HL-60 (cell line): ENCODE data around the gene SFXN5.

ENCODE experiments used
- POLR2AphosphoS5 ChIP-seq: IDR thresholded peaks from 2 replicates; pipeline ENCODE4 v1.6.1; 2012; ENCODE audit warnings: low read depth
- TF ChIP-seq, protein P1 (sequence below): IDR thresholded peaks from 2 replicates; pipeline ENCODE4 v1.6.1; 2012; ENCODE audit warnings: low read depth; ENCODE audit not compliant: insufficient replicate concordance
- TF ChIP-seq, protein P2 (sequence below): IDR thresholded peaks from one replicate; pipeline ENCODE4 v1.5.1; 2011; ENCODE audit warnings: low read length, control low read depth, inconsistent platforms; ENCODE audit not compliant: insufficient read depth

DNA sequence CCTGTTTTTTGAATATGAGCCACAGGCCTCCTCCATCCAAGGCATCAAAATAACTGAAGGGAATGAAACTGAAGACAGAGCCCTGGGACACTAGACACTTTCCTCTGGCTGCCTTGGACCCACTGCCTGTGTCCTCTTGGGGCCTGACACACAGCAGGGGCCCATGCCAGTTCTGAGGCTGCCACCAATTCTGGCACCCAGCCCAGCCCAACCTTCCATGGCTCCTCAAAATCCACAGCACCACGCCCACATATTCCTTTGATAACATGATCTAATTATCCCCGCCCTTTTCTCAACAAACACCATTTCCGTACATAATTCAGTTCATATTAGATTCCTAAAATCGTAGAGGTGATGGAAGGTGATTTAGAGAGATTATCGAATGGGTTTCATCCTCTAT lies 90.0 kb downstream of the SFXN5 start:
- TF ChIP-seq, protein P1, sequence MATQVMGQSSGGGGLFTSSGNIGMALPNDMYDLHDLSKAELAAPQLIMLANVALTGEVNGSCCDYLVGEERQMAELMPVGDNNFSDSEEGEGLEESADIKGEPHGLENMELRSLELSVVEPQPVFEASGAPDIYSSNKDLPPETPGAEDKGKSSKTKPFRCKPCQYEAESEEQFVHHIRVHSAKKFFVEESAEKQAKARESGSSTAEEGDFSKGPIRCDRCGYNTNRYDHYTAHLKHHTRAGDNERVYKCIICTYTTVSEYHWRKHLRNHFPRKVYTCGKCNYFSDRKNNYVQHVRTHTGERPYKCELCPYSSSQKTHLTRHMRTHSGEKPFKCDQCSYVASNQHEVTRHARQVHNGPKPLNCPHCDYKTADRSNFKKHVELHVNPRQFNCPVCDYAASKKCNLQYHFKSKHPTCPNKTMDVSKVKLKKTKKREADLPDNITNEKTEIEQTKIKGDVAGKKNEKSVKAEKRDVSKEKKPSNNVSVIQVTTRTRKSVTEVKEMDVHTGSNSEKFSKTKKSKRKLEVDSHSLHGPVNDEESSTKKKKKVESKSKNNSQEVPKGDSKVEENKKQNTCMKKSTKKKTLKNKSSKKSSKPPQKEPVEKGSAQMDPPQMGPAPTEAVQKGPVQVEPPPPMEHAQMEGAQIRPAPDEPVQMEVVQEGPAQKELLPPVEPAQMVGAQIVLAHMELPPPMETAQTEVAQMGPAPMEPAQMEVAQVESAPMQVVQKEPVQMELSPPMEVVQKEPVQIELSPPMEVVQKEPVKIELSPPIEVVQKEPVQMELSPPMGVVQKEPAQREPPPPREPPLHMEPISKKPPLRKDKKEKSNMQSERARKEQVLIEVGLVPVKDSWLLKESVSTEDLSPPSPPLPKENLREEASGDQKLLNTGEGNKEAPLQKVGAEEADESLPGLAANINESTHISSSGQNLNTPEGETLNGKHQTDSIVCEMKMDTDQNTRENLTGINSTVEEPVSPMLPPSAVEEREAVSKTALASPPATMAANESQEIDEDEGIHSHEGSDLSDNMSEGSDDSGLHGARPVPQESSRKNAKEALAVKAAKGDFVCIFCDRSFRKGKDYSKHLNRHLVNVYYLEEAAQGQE: no peak
- TF ChIP-seq, protein P2, sequence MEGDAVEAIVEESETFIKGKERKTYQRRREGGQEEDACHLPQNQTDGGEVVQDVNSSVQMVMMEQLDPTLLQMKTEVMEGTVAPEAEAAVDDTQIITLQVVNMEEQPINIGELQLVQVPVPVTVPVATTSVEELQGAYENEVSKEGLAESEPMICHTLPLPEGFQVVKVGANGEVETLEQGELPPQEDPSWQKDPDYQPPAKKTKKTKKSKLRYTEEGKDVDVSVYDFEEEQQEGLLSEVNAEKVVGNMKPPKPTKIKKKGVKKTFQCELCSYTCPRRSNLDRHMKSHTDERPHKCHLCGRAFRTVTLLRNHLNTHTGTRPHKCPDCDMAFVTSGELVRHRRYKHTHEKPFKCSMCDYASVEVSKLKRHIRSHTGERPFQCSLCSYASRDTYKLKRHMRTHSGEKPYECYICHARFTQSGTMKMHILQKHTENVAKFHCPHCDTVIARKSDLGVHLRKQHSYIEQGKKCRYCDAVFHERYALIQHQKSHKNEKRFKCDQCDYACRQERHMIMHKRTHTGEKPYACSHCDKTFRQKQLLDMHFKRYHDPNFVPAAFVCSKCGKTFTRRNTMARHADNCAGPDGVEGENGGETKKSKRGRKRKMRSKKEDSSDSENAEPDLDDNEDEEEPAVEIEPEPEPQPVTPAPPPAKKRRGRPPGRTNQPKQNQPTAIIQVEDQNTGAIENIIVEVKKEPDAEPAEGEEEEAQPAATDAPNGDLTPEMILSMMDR: no peak
- TF ChIP-seq POLR2AphosphoS5: no peak
